ENCODE measurements around the gene CD164. TPM values are rescaled to one million over a fixed set of nuclear protein-coding genes. Genes with fewer than 3 reads are reported as not detected.

CD164 gene
- polyA plus RNA-seq, 1 donor (not counting 4 experiments of a cell fraction or from before 2014, with no cell fraction given) = 244 TPM

- FAIRE-seq (no peak), DNase-seq (ENCODE audit: low read depth, low spot score) (no peak)
- Histone ChIP-seq H3K27ac (ENCODE audit: control insufficient read depth, insufficient read depth, low read length) (no peak overlapping the region), H3K9me3 (ENCODE audit: control insufficient read depth, low read depth, low read length) (no peaks in the 10 kb centered on the region), H3K27me3 (ENCODE audit: control insufficient read depth, extremely low read depth, insufficient read depth, low read length) (no peaks in the 10 kb centered on the region), H3K9ac (ENCODE audit: control insufficient read depth, extremely low read depth, insufficient read depth, low read length) (no peak overlapping the region), H2AFZ (ENCODE audit: control insufficient read depth, low read length) (no peak overlapping the region), H3K4me1 (ENCODE audit: control insufficient read depth, extremely low read depth, insufficient read depth, low read length) (no peaks in the 10 kb centered on the region), H3K4me3 (ENCODE audit: control insufficient read depth in 2 of 3, extremely low read depth in 1 of 3, insufficient read depth in 2 of 3, low read depth in 1 of 3, low read length in 3 of 3) (no peak overlapping the region), H3K9me1 (ENCODE audit: control insufficient read depth, extremely low read depth, insufficient read depth, low read length) (no peaks in the 10 kb centered on the region), H4K20me1 (ENCODE audit: control insufficient read depth, extremely low read depth, insufficient read depth, low read length) (peaks cover 2% of the 10 kb centered on the region), H3K36me3 (ENCODE audit: control insufficient read depth in 2 of 2, extremely low read depth in 1 of 2, insufficient read depth in 2 of 2, low read length in 2 of 2) (peaks cover 16 to 44% of the 10 kb centered on the region in 2 experiments), H3K79me2 (ENCODE audit: control insufficient read depth, insufficient read depth, low read length) (peaks cover 16% of the 10 kb centered on the region), H3K4me2 (ENCODE audit: control insufficient read depth, extremely low read depth, insufficient read depth, low read depth, low read length) (no peak overlapping the region)
- TF ChIP-seq EZH2 (IDR thresholded peaks at IDR 0.05; ENCODE audit: low read length) (no peak), CTCF (optimal IDR thresholded peaks at IDR 0.05 in 1 of 3, IDR thresholded peaks at IDR 0.05 in 1 of 3, conservative IDR thresholded peaks at IDR 0.05 in 1 of 3; ENCODE audit: extremely low read depth in 1 of 3, insufficient read depth in 2 of 3, low read length in 3 of 3) (no peak)
- dilution Hi-C loops (cut with MboI; ENCODE audit: extremely low pct_ligation_motif_present, low sequenced_read_pairs) = no loop called here
Observed at GRCh38 chr6:109370792-109371191, 11.5 kb downstream of the CD164 start.

GRCh38 chr6:109370336-109370735, 11.9 kb downstream of the CD164 start:
- Histone ChIP-seq H3K79me2 (ENCODE audit: control insufficient read depth, insufficient read depth, low read length) (peaks cover 16% of the 10 kb centered on the region), H3K27me3 (ENCODE audit: control insufficient read depth, extremely low read depth, insufficient read depth, low read length) (no peaks in the 10 kb centered on the region), H3K9ac (ENCODE audit: control insufficient read depth, extremely low read depth, insufficient read depth, low read length) (no peak overlapping the region), H2AFZ (ENCODE audit: control insufficient read depth, low read length) (no peak overlapping the region), H3K4me1 (ENCODE audit: control insufficient read depth, extremely low read depth, insufficient read depth, low read length) (no peaks in the 10 kb centered on the region), H3K9me1 (ENCODE audit: control insufficient read depth, extremely low read depth, insufficient read depth, low read length) (no peaks in the 10 kb centered on the region), H3K4me3 (ENCODE audit: control insufficient read depth in 2 of 3, extremely low read depth in 1 of 3, insufficient read depth in 2 of 3, low read depth in 1 of 3, low read length in 3 of 3) (no peak overlapping the region), H3K9me3 (ENCODE audit: control insufficient read depth, low read depth, low read length) (no peaks in the 10 kb centered on the region), H4K20me1 (ENCODE audit: control insufficient read depth, extremely low read depth, insufficient read depth, low read length) (peaks cover 2% of the 10 kb centered on the region), H3K27ac (ENCODE audit: control insufficient read depth, insufficient read depth, low read length) (no peak overlapping the region), H3K36me3 (ENCODE audit: control insufficient read depth in 2 of 2, extremely low read depth in 1 of 2, insufficient read depth in 2 of 2, low read length in 2 of 2) (peaks cover 16 to 40% of the 10 kb centered on the region in 2 experiments), H3K4me2 (ENCODE audit: control insufficient read depth, extremely low read depth, insufficient read depth, low read depth, low read length) (no peak overlapping the region)
- FAIRE-seq (no peak), DNase-seq (ENCODE audit: low read depth, low spot score) (no peak)
- TF ChIP-seq EZH2 (IDR thresholded peaks at IDR 0.05; ENCODE audit: low read length) (no peak), CTCF (optimal IDR thresholded peaks at IDR 0.05 in 1 of 3, IDR thresholded peaks at IDR 0.05 in 1 of 3, conservative IDR thresholded peaks at IDR 0.05 in 1 of 3; ENCODE audit: extremely low read depth in 1 of 3, insufficient read depth in 2 of 3, low read length in 3 of 3) (no peak)
- dilution Hi-C loops (cut with MboI; ENCODE audit: extremely low pct_ligation_motif_present, low sequenced_read_pairs) = no loop called here

All from keratinocyte (primary cell).